Endothelial cell (in vitro differentiated cells): ENCODE measurements around the gene KLHL17. TPM values are rescaled to one million over a fixed set of nuclear protein-coding genes. Genes with fewer than 3 reads are reported as not detected.

Experiments
- DNase-seq: peaks from one replicate; pipeline ENCODE4 v3.0.0; 2021; ENCODE audit warnings: low spot score
- H3K27ac Mint-ChIP-seq: one replicate; pipeline ENCODE4 v1.8.0; 2021; ENCODE audit warnings: mixed read lengths, inconsistent platforms; ENCODE audit not compliant: unreplicated experiment
- H3K27me3 Mint-ChIP-seq: one replicate; pipeline ENCODE4 v1.8.0; 2021; ENCODE audit warnings: mild to moderate bottlenecking, moderate library complexity, mixed read lengths, inconsistent platforms; ENCODE audit not compliant: unreplicated experiment
- H3K36me3 Mint-ChIP-seq: one replicate; pipeline ENCODE4 v1.8.0; 2021; ENCODE audit warnings: mild to moderate bottlenecking, low read depth, mixed read lengths, inconsistent platforms; ENCODE audit not compliant: unreplicated experiment
- H3K4me1 Mint-ChIP-seq: one replicate; pipeline ENCODE4 v1.8.0; 2021; ENCODE audit warnings: mild to moderate bottlenecking, mixed read lengths, inconsistent platforms; ENCODE audit not compliant: unreplicated experiment
- H3K4me3 Mint-ChIP-seq: one replicate; pipeline ENCODE4 v1.8.0; 2021; ENCODE audit warnings: mild to moderate bottlenecking, mixed read lengths, inconsistent platforms; ENCODE audit not compliant: unreplicated experiment
- H3K9me3 Mint-ChIP-seq: one replicate; pipeline ENCODE4 v1.8.0; 2021; ENCODE audit warnings: mixed read lengths, inconsistent platforms; ENCODE audit not compliant: unreplicated experiment
- CTCF ChIP-seq: fragments of 200-600 bp; sonication (generic); IDR thresholded peaks from one replicate; pipeline ENCODE4 v1.5.0; 2021; ENCODE audit warnings: antibody characterized with exemption; ENCODE audit not compliant: unreplicated experiment
- total RNA-seq: library from RNA; stranded (reverse); fragmentation: NEBNext Ultra II Directional; extraction: Animal tissue kit (Norgen Biotek cat#: 25700); gene quantifications from one replicate; pipeline ENCODE4 v1.2.1, GENCODE V29; 2021; ENCODE audit not compliant: unreplicated experiment

Gene KLHL17
- total RNA-seq, 1 donor from 2014 or later, result 18.7 TPM

GRCh38 chr1:951364-951763 is 9.0 kb upstream of the KLHL17 start:
- TF ChIP-seq CTCF, result no peak
- no peaks in the 10 kb centered on the region for H3K4me1 Mint-ChIP-seq
- H3K9me3 Mint-ChIP-seq, result no peaks in the 10 kb centered on the region
- peaks cover 35% of the 10 kb centered on the region for H3K36me3 Mint-ChIP-seq
- no peak for DNase-seq
- H3K4me3 Mint-ChIP-seq, result peak overlapping the region; percentile 63
- H3K27me3 Mint-ChIP-seq, result peaks cover 8% of the 10 kb centered on the region
- H3K27ac Mint-ChIP-seq, result peak overlapping the region; percentile 31

- Mint-ChIP-seq H3K4me1 (no peaks in the 10 kb centered on the region), H3K27me3 (peaks cover 11% of the 10 kb centered on the region), H3K27ac (no peak overlapping the region), H3K9me3 (no peaks in the 10 kb centered on the region), H3K4me3 (no peak overlapping the region), H3K36me3 (peaks cover 39% of the 10 kb centered on the region)
- TF ChIP-seq CTCF, result no peak
- DNase-seq, result no peak
These were observed 8.2 kb upstream of the KLHL17 start for GRCh38 chr1:952201-952600.

DNA sequence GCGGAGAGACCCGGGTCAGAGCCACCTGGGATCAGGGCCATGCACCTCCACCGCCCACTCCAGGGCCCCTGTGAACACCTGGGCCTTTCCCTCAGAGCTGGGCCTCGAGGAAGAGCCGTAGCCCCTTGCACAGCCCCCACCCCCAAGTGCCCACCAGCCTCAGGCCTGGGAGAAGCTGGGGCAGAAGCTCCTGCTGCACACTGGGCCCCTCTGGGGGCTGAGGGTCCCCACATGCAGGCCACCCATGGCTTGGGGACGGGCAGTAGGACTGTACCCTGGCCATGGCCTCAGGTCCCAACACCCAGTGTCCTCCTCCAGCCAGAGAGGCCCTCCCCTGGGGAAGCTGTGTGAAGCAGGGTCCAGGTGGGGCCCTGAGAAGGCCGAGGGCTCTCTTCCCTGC is 7.8 kb upstream of the KLHL17 start:
- H3K27ac Mint-ChIP-seq, result no peak overlapping the region
- no peak for DNase-seq
- H3K4me3 Mint-ChIP-seq, result no peak overlapping the region
- H3K27me3 Mint-ChIP-seq, result peaks cover 14% of the 10 kb centered on the region
- no peak for TF ChIP-seq CTCF
- H3K9me3 Mint-ChIP-seq, result no peaks in the 10 kb centered on the region
- H3K36me3 Mint-ChIP-seq, result peaks cover 42% of the 10 kb centered on the region
- peaks cover 1% of the 10 kb centered on the region for H3K4me1 Mint-ChIP-seq

DNA sequence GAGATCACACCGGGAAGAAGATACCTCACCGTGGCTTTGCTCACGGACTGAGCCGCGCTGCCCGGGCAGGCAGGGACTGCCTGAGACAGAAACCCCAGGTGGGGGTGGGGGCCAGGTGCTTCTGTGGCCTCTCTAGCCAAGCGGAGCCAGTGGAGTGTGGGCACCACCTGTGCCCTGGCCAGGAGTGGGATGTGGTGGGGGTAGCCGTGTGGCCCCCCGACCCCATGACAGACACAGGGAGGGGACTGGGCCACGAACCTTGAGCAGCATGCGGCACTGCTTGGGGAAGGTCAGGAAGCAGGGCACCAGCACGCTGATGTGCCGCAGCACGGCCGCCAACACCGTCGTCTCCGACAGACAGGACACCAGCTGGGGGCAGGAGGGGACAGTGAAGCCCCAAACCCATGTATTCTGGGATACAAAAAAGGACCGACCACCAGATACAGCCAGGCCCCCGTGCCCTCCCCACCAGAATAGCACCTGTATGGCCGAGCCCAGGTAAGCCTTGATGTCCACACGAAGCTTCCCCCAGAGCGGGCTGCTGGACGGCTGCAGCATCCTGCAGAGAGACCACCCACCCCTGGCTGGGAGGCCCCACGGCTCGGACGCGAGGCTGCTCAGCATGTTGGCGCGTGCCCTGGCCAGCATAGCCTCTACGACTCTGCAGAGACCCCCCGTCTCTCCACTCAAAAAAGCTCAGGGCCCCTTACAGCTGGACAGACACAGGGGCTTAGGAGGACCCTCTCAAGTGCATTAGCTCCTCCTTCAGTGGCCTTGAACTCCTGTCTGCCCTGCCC is 6.7 kb upstream of the KLHL17 start:
- H3K36me3 Mint-ChIP-seq, result peaks cover 47% of the 10 kb centered on the region
- H3K27ac Mint-ChIP-seq, result no peak overlapping the region
- DNase-seq, result no peak
- no peaks in the 10 kb centered on the region for H3K9me3 Mint-ChIP-seq
- H3K27me3 Mint-ChIP-seq, result peaks cover 17% of the 10 kb centered on the region
- H3K4me3 Mint-ChIP-seq, result peak overlapping the region; percentile 21
- H3K4me1 Mint-ChIP-seq, result peaks cover 7% of the 10 kb centered on the region
- TF ChIP-seq CTCF, result no peak

DNA sequence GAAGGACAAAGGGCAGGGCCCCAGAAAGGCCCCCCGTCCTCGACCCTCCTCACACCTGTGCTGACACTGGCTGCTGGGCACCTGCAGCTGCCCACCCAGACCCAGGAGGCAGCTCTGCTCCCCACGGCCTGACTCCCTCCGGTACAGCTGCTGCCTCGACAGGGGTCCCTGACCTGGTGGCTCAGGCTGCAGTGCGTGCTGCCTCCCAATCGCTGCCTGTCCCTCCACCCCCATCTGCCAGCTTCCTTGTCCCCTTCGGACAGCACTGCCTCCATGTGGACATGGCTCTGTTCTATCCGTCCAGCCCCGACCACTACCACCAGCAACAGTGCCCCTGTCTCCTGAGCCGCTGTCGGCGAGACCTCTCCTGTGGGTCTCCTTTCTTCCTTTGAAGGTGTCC is 5.5 kb upstream of the KLHL17 start:
- H3K27me3 Mint-ChIP-seq, result peaks cover 17% of the 10 kb centered on the region
- no peak overlapping the region for H3K27ac Mint-ChIP-seq
- peaks cover 37% of the 10 kb centered on the region for H3K36me3 Mint-ChIP-seq
- peak overlapping the region; percentile 26 for H3K4me3 Mint-ChIP-seq
- H3K9me3 Mint-ChIP-seq, result no peaks in the 10 kb centered on the region
- H3K4me1 Mint-ChIP-seq, result peaks cover 7% of the 10 kb centered on the region
- no peak for TF ChIP-seq CTCF
- DNase-seq, result no peak
